CD14-positive monocyte (primary cell): ENCODE measurements around the gene PAFAH1B2. TPM values are rescaled to one million over a fixed set of nuclear protein-coding genes. Genes with fewer than 3 reads are reported as not detected.
"Not testable (repeated sequence)": the region's sequence is repeated elsewhere in the genome, so short reads cannot be mapped to it uniquely, and the experiment has no call there.

Experiments used
- DNase-seq, 3 donors: peaks; one replicate each; pipeline ENCODE4 v3.0.0-alpha.2; 2011 to 2022
- H2AFZ ChIP-seq: 2 replicates; pipeline ENCODE4 v1.6.0; 2012; ENCODE audit warnings: mild to moderate bottlenecking, low read depth, low read length, inconsistent platforms; ENCODE audit not compliant: insufficient read depth, poor library complexity, severe bottlenecking
- H3K27ac ChIP-seq, 2 donors: 1 replicate in 1 of 2; 2 replicates in 1 of 2; pipeline ENCODE4 v1.5.1; 2012 to 2013; ENCODE audit warnings: low read length in 2 of 2, control low read depth in 1 of 2, inconsistent platforms in 1 of 2, low read depth in 1 of 2, mild to moderate bottlenecking in 1 of 2
- H3K27me3 ChIP-seq, 2 donors: one replicate each; pipeline versions ENCODE4 v1.6.0 to v1.6.1; 2011 to 2013; ENCODE audit warnings: low read length in 2 of 2; ENCODE audit not compliant: control insufficient read depth in 2 of 2, insufficient read depth in 2 of 2
- H3K36me3 ChIP-seq, 2 donors: replicated peaks in 1 of 2; 1 replicate in 1 of 2; 2 replicates in 1 of 2; pipeline versions ENCODE4 v1.5.1 to v1.6.1; 2012 to 2013; ENCODE audit warnings: low read length in 2 of 2, control low read depth in 1 of 2, inconsistent platforms in 1 of 2, mild to moderate bottlenecking in 1 of 2; ENCODE audit not compliant: insufficient read depth in 2 of 2, control insufficient read depth in 1 of 2
- H3K4me1 ChIP-seq, 2 donors: 1 replicate in 1 of 2; 2 replicates in 1 of 2; pipeline versions ENCODE4 v1.5.1 to v1.6.1; 2012 to 2013; ENCODE audit warnings: low read length in 2 of 2, control low read depth in 1 of 2, inconsistent platforms in 1 of 2, mild to moderate bottlenecking in 1 of 2, moderate library complexity in 1 of 2; ENCODE audit not compliant: insufficient read depth in 2 of 2, control insufficient read depth in 1 of 2
- H3K4me2 ChIP-seq: replicated peaks from 2 replicates; pipeline ENCODE3; 2012; ENCODE audit warnings: low read length, moderate library complexity, mild to moderate bottlenecking; ENCODE audit not compliant: poor library complexity, severe bottlenecking; ENCODE audit errors: extremely low read depth
- H3K4me3 ChIP-seq, 3 experiments: fragments of 200-600 bp in 1 of 3; sonication (generic) in 1 of 3; replicated peaks in 1 of 3; 1 replicate in 2 of 3; 2 replicates in 1 of 3; pipeline ENCODE4 v1.5.1; 2011 to 2013; ENCODE audit warnings: low read length in 3 of 3, mild to moderate bottlenecking in 3 of 3, control low read depth in 2 of 3, low read depth in 2 of 3, inconsistent platforms in 1 of 3, moderate library complexity in 1 of 3
- H3K79me2 ChIP-seq: 2 replicates; pipeline ENCODE4 v1.6.0; 2012; ENCODE audit warnings: mild to moderate bottlenecking, control low read depth, inconsistent platforms, low read length, moderate library complexity; ENCODE audit not compliant: insufficient read depth
- H3K9ac ChIP-seq: 2 replicates; pipeline ENCODE4 v1.6.0; 2017; ENCODE audit warnings: low read length, mild to moderate bottlenecking; ENCODE audit not compliant: insufficient read depth, poor library complexity, severe bottlenecking
- H3K9me3 ChIP-seq, 2 donors: replicated peaks in 1 of 2; 1 replicate in 1 of 2; 2 replicates in 1 of 2; pipeline versions ENCODE4 v1.5.1 to v1.6.1; 2012 to 2013; ENCODE audit warnings: low read length in 2 of 2, control low read depth in 1 of 2; ENCODE audit not compliant: control insufficient read depth in 1 of 2, insufficient read depth in 1 of 2
- H4K20me1 ChIP-seq: 2 replicates; pipeline ENCODE4 v1.6.0; 2012; ENCODE audit warnings: mild to moderate bottlenecking, low read length, control low read depth, moderate library complexity; ENCODE audit not compliant: insufficient read depth
- H3K27ac Mint-ChIP-seq, 7 donors: one replicate each; pipeline ENCODE4 v1.8.0; 2020; ENCODE audit warnings: mild to moderate bottlenecking in 7 of 7, mixed read lengths in 7 of 7, moderate library complexity in 6 of 7, inconsistent platforms in 2 of 7
- H3K27me3 Mint-ChIP-seq, 3 donors: one replicate each; pipeline ENCODE4 v1.8.0; 2021 to 2022; ENCODE audit warnings: low read depth in 3 of 3, mild to moderate bottlenecking in 3 of 3, mixed read lengths in 3 of 3, moderate library complexity in 3 of 3, inconsistent platforms in 1 of 3
- H3K36me3 Mint-ChIP-seq, 2 donors: one replicate each; pipeline ENCODE4 v1.8.0; 2020; ENCODE audit warnings: mixed read lengths in 2 of 2, inconsistent platforms in 1 of 2, mild to moderate bottlenecking in 1 of 2
- H3K4me1 Mint-ChIP-seq: one replicate; pipeline ENCODE4 v1.8.0; 2020; ENCODE audit warnings: mild to moderate bottlenecking, mixed read lengths
- H3K4me3 Mint-ChIP-seq, 2 donors: one replicate each; pipeline ENCODE4 v1.8.0; 2020; ENCODE audit warnings: mild to moderate bottlenecking in 2 of 2, mixed read lengths in 2 of 2, moderate library complexity in 1 of 2
- H3K9me3 Mint-ChIP-seq, 7 donors: one replicate each; pipeline ENCODE4 v1.8.0; 2020 to 2022; ENCODE audit warnings: mixed read lengths in 7 of 7, mild to moderate bottlenecking in 6 of 7, moderate library complexity in 6 of 7, inconsistent platforms in 2 of 7
- CTCF ChIP-seq: fragments of 200-600 bp; IDR thresholded peaks from one replicate; pipeline ENCODE4 v1.8.0; 2022; ENCODE audit warnings: antibody characterized with exemption, mild to moderate bottlenecking
- WGBS: methylation state at CpG from one replicate; pipeline ENCODE4 v1.1.5; 2013; ENCODE audit warnings: missing lambda C conversion rate; ENCODE audit not compliant: insufficient coverage; 5-methylcytosine and 5-hydroxymethylcytosine counted together
- intact Hi-C, 2 donors: fragments of 100-400 bp; cut with micrococcal nuclease; formaldehyde crosslinking; loops; one replicate each; pipeline versions ENCODE4 v1.15.0 to v1.15.1; 2023
- polyA plus RNA-seq, 3 donors: library from polyadenylated mRNA; depleted of rRNA in 1 of 3; unstranded in 2 of 3; stranded (reverse) in 1 of 3; fragments of 300-500 nt in 2 of 3; fragments of >200 nt in 1 of 3; fragmentation: Illumina TruSeq in 2 of 3; gene quantifications; 1 replicate in 2 of 3; 2 replicates in 1 of 3; pipeline ENCODE4 v1.2.3, GENCODE V29; 2012 to 2021

Gene PAFAH1B2
- polyA plus RNA-seq, 3 donors, result 16.9 to 25.1 (median 23.7) TPM

GRCh38 chr11:117137223-117138086, 6.6 kb upstream of the PAFAH1B2 start:
- H3K27me3 Mint-ChIP-seq, result peaks cover 3 to 10% (median 5%) of the 10 kb centered on the region in 3 donors
- H3K27ac ChIP-seq, H3K4me1 ChIP-seq, H3K9me3 ChIP-seq, H3K4me2 ChIP-seq, DNase-seq, H3K9me3 Mint-ChIP-seq, H2AFZ ChIP-seq, H3K36me3 ChIP-seq, H3K79me2 ChIP-seq, H3K27me3 ChIP-seq, H3K4me3 Mint-ChIP-seq, H3K4me3 ChIP-seq, H3K9ac ChIP-seq, H3K36me3 Mint-ChIP-seq, H4K20me1 ChIP-seq, H3K27ac Mint-ChIP-seq, H3K4me1 Mint-ChIP-seq, intact Hi-C loops: not testable (repeated sequence)
- WGBS, result no CpG with 5 or more reads among the region's 15 CpGs

GRCh38 chr11:117143390-117143789, 697 bp upstream of the PAFAH1B2 start:
- Histone ChIP-seq H3K4me1 (peaks cover 16 to 27% of the 10 kb centered on the region in 2 donors), H3K79me2 (peaks cover 45% of the 10 kb centered on the region), H3K36me3 (peaks cover 12 to 20% of the 10 kb centered on the region in 2 donors), H3K9ac (peak overlapping the region; percentile 89), H4K20me1 (peaks cover 40% of the 10 kb centered on the region), H3K4me3 (peak overlapping the region; percentile 60 to 98 (median 97)), H3K4me2 (peak overlapping the region; percentile 94), H3K27ac (peak overlapping the region; percentile 70 to 98), H3K9me3 (no peaks in the 10 kb centered on the region), H3K27me3 (no peaks in the 10 kb centered on the region), H2AFZ (peak overlapping the region; percentile 89)
- WGBS, result 0% methylated on average over 2 of the region's 5 CpGs
- Mint-ChIP-seq H3K4me3 (peak overlapping the region; percentile 95 to 98), H3K9me3 (no peaks in the 10 kb centered on the region), H3K36me3 (peaks cover 13 to 28% of the 10 kb centered on the region in 2 donors), H3K27ac (peak overlapping the region; percentile 90 to 97 (median 95)), H3K4me1 (peaks cover 42% of the 10 kb centered on the region), H3K27me3 (peaks cover 2 to 8% (median 5%) of the 10 kb centered on the region in 3 donors)
- DNase-seq, result peak in 2 of 3 donors; percentile 1 to 3
- TF ChIP-seq CTCF, result no peak
- intact Hi-C loops, result no loop called here
